HG03342 (cell line): ENCODE measurements around the gene CHTF8.
A peak's percentile ranks its signal among the peaks of the same experiment; 100 is the strongest.
"Not testable (repeated sequence)": the region's sequence is repeated elsewhere in the genome, so short reads cannot be mapped to it uniquely, and the experiment has no call there.

Experiments
- ATAC-seq: cut with Tn5 transposase; IDR thresholded peaks from one replicate; pipeline ENCODE4 v1.9.1; 2021; ENCODE audit warnings: mild to moderate bottlenecking, moderate library complexity; ENCODE audit not compliant: unreplicated experiment

Gene CHTF8

DNA sequence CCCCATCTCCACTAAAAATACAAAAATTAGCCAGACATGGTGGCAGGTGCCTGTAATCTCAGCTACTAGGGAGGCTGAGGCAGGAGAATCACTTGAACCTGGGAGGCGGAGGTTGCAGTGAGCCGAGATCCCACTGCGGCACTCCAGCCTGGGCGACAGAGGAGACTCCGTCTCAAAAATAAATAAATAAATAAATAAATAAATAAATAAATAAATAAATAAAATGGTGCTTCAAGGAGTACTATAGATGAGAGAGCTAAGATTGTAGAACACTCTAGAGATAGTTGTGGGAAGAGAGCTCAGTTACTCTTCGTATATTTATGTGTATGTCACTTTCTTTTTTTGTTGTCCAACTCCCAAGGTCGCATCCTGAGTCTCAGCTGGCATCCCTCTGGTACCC, 7.1 kb upstream of the CHTF8 start:
- not testable (repeated sequence) for ATAC-seq

GRCh38 chr16:69138608-69139007, 6.2 kb upstream of the CHTF8 start:
- no peak for ATAC-seq

DNA sequence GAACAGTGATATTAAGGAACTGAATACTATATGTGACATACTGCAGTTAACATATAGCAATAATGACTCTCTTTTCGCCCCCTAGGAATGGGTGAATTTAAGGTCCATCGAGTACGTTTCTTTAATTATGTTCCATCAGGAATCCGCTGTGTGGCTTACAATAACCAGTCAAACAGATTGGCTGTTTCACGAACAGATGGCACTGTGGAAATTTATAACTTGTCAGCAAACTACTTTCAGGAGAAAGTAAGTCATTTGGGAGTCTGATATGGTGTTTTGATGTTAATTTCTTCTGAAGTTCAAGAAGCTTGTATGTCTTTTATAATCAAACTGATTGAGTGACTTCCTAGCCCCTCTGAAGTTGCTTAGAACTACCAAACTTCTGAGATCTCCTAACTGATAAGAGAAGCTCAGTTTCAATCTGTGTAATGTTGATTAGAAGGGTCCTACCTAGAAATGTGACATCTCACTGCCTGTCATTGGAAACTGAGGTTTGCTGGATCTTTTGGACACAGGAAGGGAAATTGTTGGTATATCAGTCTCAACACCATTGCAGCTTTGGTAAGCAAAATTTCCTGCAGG, 1.1 kb upstream of the CHTF8 start:
- no peak for ATAC-seq

DNA sequence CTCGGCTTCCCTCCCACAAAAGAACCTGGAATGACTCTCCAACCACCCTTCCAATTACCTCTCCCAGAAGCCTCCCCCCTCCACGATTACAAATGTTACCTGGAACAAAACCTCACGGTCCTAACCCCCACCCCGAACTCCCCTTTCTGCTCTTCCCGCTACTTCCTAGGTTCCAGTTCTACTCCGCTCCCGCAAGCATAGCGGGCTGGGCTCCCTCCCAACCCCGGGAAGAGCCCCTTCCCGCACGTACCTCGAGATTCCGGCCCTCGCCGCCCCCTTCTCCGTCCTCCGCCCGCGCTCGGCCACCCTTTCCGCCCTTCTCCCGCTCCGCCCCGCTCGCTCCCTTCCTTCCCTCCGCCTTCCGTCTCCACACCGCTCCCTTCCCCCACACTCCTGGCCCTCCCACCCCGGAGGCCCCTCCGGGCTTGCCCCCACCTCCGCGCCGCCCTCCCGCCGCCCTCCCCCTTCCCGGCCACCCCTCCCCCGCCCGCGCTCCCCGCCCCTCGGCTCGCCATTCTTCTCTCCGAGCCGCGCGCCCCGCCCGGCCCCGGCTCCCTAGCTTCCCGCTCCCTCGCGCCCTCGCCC, 457 bp downstream of the CHTF8 start:
- peak; percentile 27 for ATAC-seq

- no peak for ATAC-seq
Measured at GRCh38 chr16:69131167-69131838, 1.1 kb downstream of the CHTF8 start.

DNA sequence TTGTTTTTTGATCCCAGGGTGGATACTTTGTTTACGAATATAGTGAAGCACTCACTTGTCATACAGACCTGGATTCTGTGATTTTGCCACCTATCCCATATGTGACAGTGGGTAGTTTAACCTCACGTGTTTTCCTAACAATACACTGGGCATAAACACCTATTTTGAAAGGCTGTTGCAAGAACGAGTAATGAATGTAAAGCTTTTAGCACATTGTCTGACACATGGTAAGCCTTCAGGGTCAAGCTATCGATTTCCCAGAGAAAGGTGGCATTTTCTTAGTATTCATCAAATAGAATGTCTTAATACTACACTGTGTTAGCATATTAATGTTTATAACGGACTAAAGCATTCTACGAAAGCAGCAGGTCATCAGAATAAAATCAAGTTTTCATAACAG, 1.9 kb downstream of the CHTF8 start:
- no peak for ATAC-seq

GRCh38 chr16:69127966-69128510, 4.3 kb downstream of the CHTF8 start:
- ATAC-seq, result no peak

GRCh38 chr16:69126801-69127200, 5.6 kb downstream of the CHTF8 start:
- ATAC-seq, result not testable (repeated sequence)

GRCh38 chr16:69126221-69126620, 6.2 kb downstream of the CHTF8 start:
- no peak for ATAC-seq

- ATAC-seq, result not testable (repeated sequence)
Measured at GRCh38 chr16:69124961-69125360, 7.4 kb downstream of the CHTF8 start.

GRCh38 chr16:69124406-69124805, 8.0 kb downstream of the CHTF8 start:
- not testable (repeated sequence) for ATAC-seq

- ATAC-seq, result no peak
Measured at GRCh38 chr16:69123910-69124309, 8.5 kb downstream of the CHTF8 start.

DNA sequence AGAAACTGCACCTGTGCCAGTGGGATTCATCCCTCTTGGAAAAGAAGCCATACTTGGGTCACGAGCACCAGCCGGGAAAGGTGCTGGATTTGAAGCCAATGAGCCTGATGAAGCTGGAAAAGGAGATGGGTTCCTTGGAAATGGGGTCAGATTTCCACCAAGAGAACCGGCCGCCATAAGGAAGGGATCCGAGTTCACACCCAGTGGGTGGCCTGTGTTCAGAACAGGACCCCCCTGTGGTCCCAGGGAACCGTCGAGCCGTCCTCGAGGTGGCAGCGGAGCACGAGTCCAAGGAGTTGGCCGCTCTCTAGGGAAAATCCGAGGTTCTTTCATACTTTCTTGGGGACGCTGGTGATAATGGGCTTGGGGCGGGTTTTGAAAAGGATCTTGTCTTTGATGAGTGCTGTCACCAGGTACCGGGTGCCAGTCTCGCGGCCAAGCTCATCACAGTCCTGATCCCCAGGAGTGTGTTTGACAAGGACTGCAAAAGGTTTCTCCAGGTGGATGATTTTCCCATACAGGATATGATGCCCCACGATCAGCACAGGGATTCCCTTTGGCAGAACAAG, 12.2 kb downstream of the CHTF8 start:
- no peak for ATAC-seq

DNA sequence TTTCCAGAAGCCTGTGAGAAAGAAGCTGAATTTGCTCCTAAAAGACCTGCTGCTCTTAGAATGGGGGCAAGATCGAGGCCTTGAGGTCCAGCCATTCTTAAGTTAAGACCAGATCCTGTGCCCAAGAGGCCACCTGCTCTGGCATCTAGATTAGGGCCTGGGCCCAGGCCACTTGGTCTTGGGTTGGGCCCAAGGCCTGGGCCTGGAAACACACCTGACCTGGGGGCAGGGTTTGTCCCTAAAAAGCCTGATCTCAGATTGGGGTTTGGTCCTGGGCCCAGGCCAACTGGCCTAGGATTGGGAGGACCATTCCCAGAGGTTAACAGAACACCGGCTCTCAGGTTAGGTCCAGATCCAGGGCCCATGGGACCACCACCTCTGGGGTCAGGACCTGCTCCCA, 12.9 kb downstream of the CHTF8 start:
- no peak for ATAC-seq

DNA sequence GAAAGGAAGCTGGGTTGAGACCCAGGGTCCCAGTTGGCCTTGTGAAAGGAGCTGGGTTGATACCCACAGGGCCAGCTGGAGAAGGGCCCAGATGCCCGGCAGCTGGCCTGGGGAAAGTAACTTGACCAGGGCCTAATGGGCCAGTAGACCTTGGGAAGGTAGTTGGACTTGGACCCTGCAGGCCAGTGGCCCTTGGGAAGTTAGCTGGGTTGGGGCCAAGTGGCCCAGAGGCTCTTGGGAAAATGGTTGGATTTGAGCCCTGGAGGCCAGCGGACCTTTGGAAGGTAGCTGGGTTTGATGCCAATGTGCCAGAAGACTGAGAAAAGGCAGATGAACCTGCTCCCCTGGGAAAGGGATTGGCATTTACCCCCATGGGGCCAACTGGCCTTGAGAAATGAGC, 13.4 kb downstream of the CHTF8 start:
- ATAC-seq, result no peak

DNA sequence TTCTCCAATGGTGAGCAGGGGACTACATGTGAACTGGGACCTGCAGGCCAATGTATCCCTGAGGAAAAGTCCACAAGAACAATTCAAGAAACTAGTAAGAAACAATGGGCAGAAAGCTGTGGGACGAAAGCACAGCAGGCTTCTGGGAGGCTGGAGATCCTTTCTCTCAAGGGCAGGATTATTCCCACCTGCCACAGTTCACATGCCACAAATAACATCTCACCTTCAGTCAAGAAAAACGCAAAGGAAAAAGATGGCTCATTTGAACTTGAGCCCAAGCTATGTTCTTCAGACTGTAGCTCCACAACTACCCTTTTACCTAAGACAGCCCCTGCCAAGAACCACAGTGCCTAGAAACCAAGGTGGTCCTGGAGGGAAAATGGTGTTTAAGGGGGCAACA, 13.9 kb downstream of the CHTF8 start:
- ATAC-seq, result no peak

DNA sequence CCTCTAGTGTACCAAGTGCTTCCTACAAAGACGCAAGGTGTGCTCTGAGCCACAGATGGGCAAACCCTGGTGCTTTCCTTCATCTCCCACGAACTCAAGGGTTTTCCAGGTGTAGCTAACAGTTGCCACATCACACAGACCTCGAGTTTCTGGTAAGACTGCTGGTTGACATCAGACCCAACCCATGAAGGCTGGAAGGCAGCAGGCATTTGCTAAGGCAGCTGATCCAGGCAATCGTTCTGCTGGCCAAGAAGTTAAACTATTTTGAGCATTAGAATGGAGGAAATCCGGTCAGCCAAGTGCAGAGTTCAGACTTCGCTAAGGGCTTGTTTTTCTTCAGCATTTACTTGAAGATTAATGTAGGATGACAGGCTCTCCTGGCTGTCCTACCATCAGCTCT, 15.5 kb downstream of the CHTF8 start:
- ATAC-seq, result no peak

- no peak for ATAC-seq
Measured at GRCh38 chr16:69116256-69116875, 16.0 kb downstream of the CHTF8 start.

- ATAC-seq, result no peak
Measured at GRCh38 chr16:69115837-69116236, 16.6 kb downstream of the CHTF8 start.

GRCh38 chr16:69115361-69115760, 17.0 kb downstream of the CHTF8 start:
- no peak for ATAC-seq

DNA sequence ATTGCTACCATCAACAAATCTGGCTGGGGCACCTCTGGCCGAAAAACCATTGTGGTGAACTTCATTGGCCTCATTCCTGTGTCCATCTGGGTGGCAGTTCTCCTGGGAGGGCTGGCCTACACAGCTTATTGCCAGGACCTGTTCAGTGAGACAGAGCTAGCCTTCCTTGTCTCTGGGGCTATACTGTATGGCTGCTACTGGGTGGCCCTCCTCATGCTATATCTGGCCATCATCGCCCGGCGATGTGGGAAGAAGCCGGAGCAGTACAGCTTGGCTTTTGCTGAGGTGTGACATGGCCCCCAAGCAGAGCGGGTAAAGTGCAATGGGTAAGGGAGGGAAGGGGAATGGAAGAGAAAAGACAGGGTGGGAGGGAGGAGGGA, 17.4 kb downstream of the CHTF8 start:
- ATAC-seq, result no peak
